DOHH2 (cell line): ENCODE measurements around the gene EXOSC6.
"Not testable (repeated sequence)": the region's sequence is repeated elsewhere in the genome, so short reads cannot be mapped to it uniquely, and the experiment has no call there.

ENCODE experiments used
- CTCF ChIP-seq: fragments of 200-600 bp; sonication (generic); IDR thresholded peaks from one replicate; pipeline ENCODE4 v1.5.1; 2014; ENCODE audit warnings: antibody characterized with exemption, mild to moderate bottlenecking, low read depth, low read length; ENCODE audit not compliant: poor library complexity, severe bottlenecking
- EZH2phosphoT487 ChIP-seq: fragments of 200-600 bp; sonication (generic); IDR thresholded peaks from 2 replicates; pipeline ENCODE4 v1.6.1; 2017; ENCODE audit warnings: borderline replicate concordance, mild to moderate bottlenecking, antibody characterized with exemption, low read length, moderate library complexity, mixed read lengths

GRCh38 chr16:70197611-70198010 is 54.1 kb downstream of the EXOSC6 start:
- TF ChIP-seq CTCF, EZH2phosphoT487: not testable (repeated sequence)
